ENCODE results near the gene PRKG1. TPM values are rescaled to one million over a fixed set of nuclear protein-coding genes. Genes with fewer than 3 reads are reported as not detected.

The PRKG1 gene
- total and polyA plus RNA-seq, 4 donors, result 0.46 to 5.1 (median 1.5) TPM

- Histone ChIP-seq H3K27ac (ENCODE audit: low read depth in 1 of 2, low read length in 2 of 2) (no peak overlapping the region), H3K36me3 (ENCODE audit: control insufficient read depth in 4 of 4, insufficient read depth in 3 of 4, low read depth in 1 of 4, low read length in 3 of 4) (no peaks in the 10 kb centered on the region), H3K9ac (ENCODE audit: low read depth in 1 of 2, low read length in 2 of 2) (no peak overlapping the region), H3K9me3 (ENCODE audit: control insufficient read depth in 4 of 4, low read length in 3 of 4) (no peaks in the 10 kb centered on the region), H3K27me3 (ENCODE audit: control insufficient read depth in 4 of 4, insufficient read depth in 4 of 4, low read length in 3 of 4) (peaks cover 0 to 2% (median 0%) of the 10 kb centered on the region in 4 donors), H3K4me3 (ENCODE audit: low read depth in 1 of 3, low read length in 3 of 3) (no peak overlapping the region), H3K4me1 (ENCODE audit: control insufficient read depth in 4 of 4, insufficient read depth in 4 of 4, low read length in 3 of 4) (no peaks in the 10 kb centered on the region)
- no peak for DNase-seq (ENCODE audit: low spot score)
- TF ChIP-seq NR2F2 (IDR thresholded peaks at IDR 0.05) (no peak), JUND (IDR thresholded peaks at IDR 0.05) (no peak), HNF4A (conservative IDR thresholded peaks at IDR 0.05) (no peak), ZBTB33 (IDR thresholded peaks at IDR 0.05) (no peak), REST (IDR thresholded peaks at IDR 0.05) (no peak), CTCF (IDR thresholded peaks at IDR 0.05; ENCODE audit: low read depth, low read length, missing input control) (no peak), FOXA2 (IDR thresholded peaks at IDR 0.05) (no peak), EGR1 (IDR thresholded peaks at IDR 0.05; ENCODE audit: low read depth in 2 of 2) (no peak), GABPA (IDR thresholded peaks at IDR 0.05 in 1 of 2, conservative IDR thresholded peaks at IDR 0.05 in 1 of 2) (no peak), MAX (IDR thresholded peaks at IDR 0.05) (no peak)
- WGBS, result 75% methylated on average over 5 of the region's 5 CpGs
Measured at GRCh38 chr10:51926337-51926736, 852.0 kb downstream of the PRKG1 start.

- peaks cover 0 to 2% (median 0%) of the 10 kb centered on the region in 4 donors for H3K27me3 ChIP-seq (ENCODE audit: control insufficient read depth in 4 of 4, insufficient read depth in 4 of 4, low read length in 3 of 4)
- H3K9me3 ChIP-seq (ENCODE audit: control insufficient read depth in 4 of 4, low read length in 3 of 4), result no peaks in the 10 kb centered on the region
- no peak for DNase-seq (ENCODE audit: low spot score)
- TF ChIP-seq FOXA2 (IDR thresholded peaks at IDR 0.05), result no peak
- no peak for TF ChIP-seq GABPA (IDR thresholded peaks at IDR 0.05 in 1 of 2, conservative IDR thresholded peaks at IDR 0.05 in 1 of 2)
- TF ChIP-seq SP1 (IDR thresholded peaks at IDR 0.05), result no peak
- TF ChIP-seq CTCF (IDR thresholded peaks at IDR 0.05; ENCODE audit: low read depth, low read length, missing input control), result no peak
- no peak for TF ChIP-seq NR2F2 (IDR thresholded peaks at IDR 0.05)
- no peak for TF ChIP-seq HNF4A (conservative IDR thresholded peaks at IDR 0.05)
- TF ChIP-seq FOXA1 (IDR thresholded peaks at IDR 0.05), result no peak
- no peak for TF ChIP-seq TAF1 (conservative IDR thresholded peaks at IDR 0.05)
- TF ChIP-seq RAD21 (IDR thresholded peaks at IDR 0.05), result no peak
- 74% methylated on average over 1 of the region's 1 CpG for WGBS
- H3K4me3 ChIP-seq (ENCODE audit: low read depth in 1 of 3, low read length in 3 of 3), result no peak overlapping the region
- H3K36me3 ChIP-seq (ENCODE audit: control insufficient read depth in 4 of 4, insufficient read depth in 3 of 4, low read depth in 1 of 4, low read length in 3 of 4), result no peaks in the 10 kb centered on the region
- H3K4me1 ChIP-seq (ENCODE audit: control insufficient read depth in 4 of 4, insufficient read depth in 4 of 4, low read length in 3 of 4), result no peaks in the 10 kb centered on the region
- H3K27ac ChIP-seq (ENCODE audit: low read depth in 1 of 2, low read length in 2 of 2), result no peak overlapping the region
- H3K9ac ChIP-seq (ENCODE audit: low read depth in 1 of 2, low read length in 2 of 2), result no peak overlapping the region
Measured at GRCh38 chr10:51928162-51928561, 853.9 kb downstream of the PRKG1 start.
